HG03460 (cell line): ENCODE measurements around the gene LMX1B.
"Not testable (repeated sequence)": the region's sequence is repeated elsewhere in the genome, so short reads cannot be mapped to it uniquely, and the experiment has no call there.

Experiments
- ATAC-seq: cut with Tn5 transposase; IDR thresholded peaks from one replicate; pipeline ENCODE4 v1.9.1; 2021; ENCODE audit not compliant: unreplicated experiment

LMX1B gene

GRCh38 chr9:126633881-126634558 lies 20.3 kb downstream of the LMX1B start:
- no peak for ATAC-seq

- ATAC-seq, result no peak
These were observed 21.3 kb downstream of the LMX1B start for GRCh38 chr9:126635061-126635460.

GRCh38 chr9:126635661-126636439 lies 22.1 kb downstream of the LMX1B start:
- ATAC-seq, result no peak

- no peak for ATAC-seq
These were observed 23.5 kb downstream of the LMX1B start for GRCh38 chr9:126636983-126637798.

- no peak for ATAC-seq
These were observed 24.9 kb downstream of the LMX1B start for GRCh38 chr9:126638571-126639132.

GRCh38 chr9:126639318-126640000 lies 25.7 kb downstream of the LMX1B start:
- ATAC-seq, result no peak

GRCh38 chr9:126641118-126641851 lies 27.6 kb downstream of the LMX1B start:
- no peak for ATAC-seq

GRCh38 chr9:126642010-126642744 lies 28.4 kb downstream of the LMX1B start:
- ATAC-seq, result no peak

GRCh38 chr9:126642839-126643238 lies 29.1 kb downstream of the LMX1B start:
- ATAC-seq, result no peak

- no peak for ATAC-seq
These were observed 30.3 kb downstream of the LMX1B start for GRCh38 chr9:126643945-126644527.

GRCh38 chr9:126646162-126646561 lies 32.4 kb downstream of the LMX1B start:
- ATAC-seq, result no peak

GRCh38 chr9:126647585-126648411 lies 34.1 kb downstream of the LMX1B start:
- no peak for ATAC-seq

GRCh38 chr9:126649477-126649876 lies 35.7 kb downstream of the LMX1B start:
- no peak for ATAC-seq

- no peak for ATAC-seq
These were observed 36.9 kb downstream of the LMX1B start for GRCh38 chr9:126650404-126651341.

- ATAC-seq, result no peak
These were observed 38.4 kb downstream of the LMX1B start for GRCh38 chr9:126652140-126652582.

GRCh38 chr9:126654124-126654523 lies 40.4 kb downstream of the LMX1B start:
- ATAC-seq, result no peak

GRCh38 chr9:126656214-126656613 lies 42.5 kb downstream of the LMX1B start:
- ATAC-seq, result not testable (repeated sequence)
